ENCODE results near the gene IGFL1.
"Not testable (repeated sequence)": the region's sequence is repeated elsewhere in the genome, so short reads cannot be mapped to it uniquely, and the experiment has no call there.

IGFL1 gene

DNA sequence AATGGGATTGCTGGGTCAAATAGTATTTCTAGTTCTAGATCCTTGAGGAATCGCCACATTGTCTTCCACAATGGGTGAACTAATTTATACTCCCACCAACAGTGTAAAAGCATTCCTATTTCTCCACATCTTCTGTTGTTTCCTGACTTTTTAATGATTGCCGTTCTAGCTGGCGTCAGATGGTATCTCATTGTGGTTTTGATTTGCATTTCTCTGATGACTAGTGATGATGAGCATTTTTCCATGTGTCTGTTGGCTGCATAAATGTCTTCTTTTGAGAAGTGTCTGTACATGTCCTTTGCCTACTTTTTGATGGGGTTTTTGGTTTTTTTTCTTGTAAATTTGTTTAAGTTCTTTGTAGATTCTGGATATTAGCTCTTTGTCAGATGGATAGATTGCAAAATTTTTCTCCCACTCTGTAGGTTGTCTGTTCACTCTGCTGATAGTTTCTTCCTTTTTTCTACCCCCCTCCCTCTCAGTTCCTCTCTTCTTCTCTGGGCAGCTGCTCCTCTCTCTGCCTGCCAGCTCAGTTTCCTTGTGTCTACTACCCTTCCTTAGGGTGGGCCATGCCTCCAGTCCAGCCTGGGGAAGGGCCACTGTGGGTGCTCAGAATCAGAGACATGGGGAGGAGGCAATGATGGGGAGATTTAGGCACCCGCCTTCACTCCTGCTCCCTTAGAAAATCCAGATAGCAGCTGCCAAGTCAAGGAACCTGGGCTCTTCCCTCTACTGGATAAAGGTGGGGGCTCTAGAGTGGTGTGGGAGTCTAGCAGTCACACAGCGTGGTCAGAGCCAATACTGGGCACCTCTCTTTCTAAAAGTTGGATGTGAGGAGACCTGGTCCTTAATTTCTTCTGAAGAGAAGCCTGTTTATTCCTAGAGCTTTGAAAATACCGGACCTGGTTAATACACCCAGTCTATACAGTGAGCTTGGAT is 44.5 kb upstream of the IGFL1 start:
- not testable (repeated sequence) for H3K79me1 ChIP-seq (ENCODE audit: low read length); H3K4me3 ChIP-seq (ENCODE audit: low read depth, low read length); H3K4ac ChIP-seq (ENCODE audit: low read depth, low read length); H3K4me2 ChIP-seq (ENCODE audit: low read length); H3K14ac ChIP-seq (ENCODE audit: low read length); H3K79me2 ChIP-seq (ENCODE audit: control insufficient read depth, insufficient read depth, low read length, poor library complexity); H3K36me3 ChIP-seq (ENCODE audit: control insufficient read depth in 1 of 2, insufficient read depth in 2 of 2, low read length in 2 of 2); H3K9me3 ChIP-seq (ENCODE audit: insufficient read depth, low read depth, low read length); H2AFZ ChIP-seq (ENCODE audit: insufficient read depth, low read length, poor library complexity); H3K4me1 ChIP-seq (ENCODE audit: control insufficient read depth in 1 of 2, insufficient read depth in 2 of 2, low read length in 2 of 2); H3K27ac ChIP-seq (ENCODE audit: low read depth, low read length); DNase-seq; H3K23ac ChIP-seq (ENCODE audit: low read length); H4K12ac ChIP-seq (ENCODE audit: low read depth, low read length); H3K27me3 ChIP-seq (ENCODE audit: insufficient read depth, low read length); H3K9ac ChIP-seq (ENCODE audit: low read length)
- H2BK5ac ChIP-seq (ENCODE audit: low read depth, low read length, poor library complexity): peak overlapping the region; percentile 31
- peak overlapping the region; percentile 41 for H3K18ac ChIP-seq (ENCODE audit: low read length)
- no CpG with 5 or more reads among the region's 6 CpGs for WGBS (ENCODE audit: extremely low coverage, insufficient coverage, insufficient read length)
- H2AK5ac ChIP-seq (ENCODE audit: low read length): peak overlapping the region; percentile 80
- H4K8ac ChIP-seq (ENCODE audit: low read depth, low read length): peak overlapping the region; percentile 39
- H4K91ac ChIP-seq (ENCODE audit: low read depth, low read length): peak overlapping the region; percentile 80
- H2BK12ac ChIP-seq (ENCODE audit: low read length): peak overlapping the region; percentile 78
- peak overlapping the region; percentile 83 for H2BK120ac ChIP-seq (ENCODE audit: insufficient read depth, low read length, poor library complexity)

DNA sequence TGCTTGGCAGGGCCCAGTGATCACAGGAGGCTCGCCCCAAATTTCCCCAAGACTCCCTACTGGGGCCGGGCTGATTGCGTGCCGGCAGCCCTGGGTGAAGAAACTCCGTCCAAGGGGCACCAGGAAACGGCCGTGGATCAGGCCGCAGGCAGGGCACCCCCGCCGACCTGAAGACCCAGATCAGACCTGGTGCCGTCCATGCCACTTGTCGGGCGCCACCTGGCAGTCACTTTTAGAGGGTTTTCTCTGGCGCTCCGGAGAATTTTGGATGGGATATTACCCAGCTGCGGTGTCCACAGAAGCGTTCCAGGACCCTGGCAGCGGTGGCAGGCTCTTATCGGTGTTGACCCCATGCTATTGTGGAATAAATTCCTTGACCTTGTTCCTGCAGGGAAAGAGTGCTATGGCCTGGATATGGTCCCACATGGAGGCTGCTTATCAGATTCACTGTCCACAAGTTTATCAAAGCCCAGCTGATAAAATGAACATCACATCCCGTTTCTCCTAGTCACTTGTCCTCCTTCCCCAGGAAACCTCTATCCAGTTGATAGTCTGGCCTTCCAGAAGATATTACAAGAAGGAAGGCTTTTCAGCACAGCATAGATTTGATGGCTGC is 43.3 kb upstream of the IGFL1 start:
- H2AK5ac ChIP-seq (ENCODE audit: low read length): no peak overlapping the region
- no peak overlapping the region for H2BK5ac ChIP-seq (ENCODE audit: low read depth, low read length, poor library complexity)
- no CpG with 5 or more reads among the region's 20 CpGs for WGBS (ENCODE audit: extremely low coverage, insufficient coverage, insufficient read length)
- peak overlapping the region; percentile 77 for H2BK12ac ChIP-seq (ENCODE audit: low read length)
- no peak overlapping the region for H3K27ac ChIP-seq (ENCODE audit: low read depth, low read length)
- no peak for DNase-seq
- H4K12ac ChIP-seq (ENCODE audit: low read depth, low read length): no peak overlapping the region
- no peaks in the 10 kb centered on the region for H3K36me3 ChIP-seq (ENCODE audit: control insufficient read depth in 1 of 2, insufficient read depth in 2 of 2, low read length in 2 of 2)
- no peak overlapping the region for H3K4me2 ChIP-seq (ENCODE audit: low read length)
- H3K4me3 ChIP-seq (ENCODE audit: low read depth, low read length): no peak overlapping the region
- H3K14ac ChIP-seq (ENCODE audit: low read length): no peak overlapping the region
- no peaks in the 10 kb centered on the region for H3K27me3 ChIP-seq (ENCODE audit: insufficient read depth, low read length)
- peak overlapping the region; percentile 65 for H4K91ac ChIP-seq (ENCODE audit: low read depth, low read length)
- peak overlapping the region; percentile 47 for H2BK120ac ChIP-seq (ENCODE audit: insufficient read depth, low read length, poor library complexity)
- H3K79me1 ChIP-seq (ENCODE audit: low read length): peaks cover 8% of the 10 kb centered on the region
- H3K23ac ChIP-seq (ENCODE audit: low read length): no peak overlapping the region
- H3K79me2 ChIP-seq (ENCODE audit: control insufficient read depth, insufficient read depth, low read length, poor library complexity): no peaks in the 10 kb centered on the region
- H3K9me3 ChIP-seq (ENCODE audit: insufficient read depth, low read depth, low read length): peaks cover 3% of the 10 kb centered on the region
- peak overlapping the region; percentile 14 for H3K4ac ChIP-seq (ENCODE audit: low read depth, low read length)
- H2AFZ ChIP-seq (ENCODE audit: insufficient read depth, low read length, poor library complexity): no peak overlapping the region
- H3K18ac ChIP-seq (ENCODE audit: low read length): peak overlapping the region; percentile 30
- H4K8ac ChIP-seq (ENCODE audit: low read depth, low read length): peak overlapping the region; percentile 33
- H3K4me1 ChIP-seq (ENCODE audit: control insufficient read depth in 1 of 2, insufficient read depth in 2 of 2, low read length in 2 of 2): peaks cover 5 to 6% of the 10 kb centered on the region in 2 experiments
- H3K9ac ChIP-seq (ENCODE audit: low read length): no peak overlapping the region

DNA sequence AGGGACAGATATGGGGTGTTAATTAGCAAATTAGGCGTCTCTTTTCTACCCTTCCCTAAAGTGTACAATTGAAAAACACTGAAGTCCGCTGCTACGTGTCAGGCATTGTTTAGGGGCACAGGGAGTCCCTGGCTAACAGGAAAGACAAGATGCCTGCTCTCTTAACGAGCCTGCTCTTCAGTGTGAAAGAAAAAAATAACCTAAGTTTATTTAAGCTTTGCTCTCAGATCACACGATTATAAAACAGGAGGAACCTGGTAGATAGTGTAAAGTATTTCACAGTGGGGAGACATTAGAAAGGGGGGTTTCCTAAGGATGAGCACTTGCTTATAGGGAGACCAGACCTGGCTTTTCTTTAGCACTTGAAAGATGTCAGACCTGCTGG is 42.8 kb upstream of the IGFL1 start:
- no peak overlapping the region for H2BK5ac ChIP-seq (ENCODE audit: low read depth, low read length, poor library complexity)
- H3K4me1 ChIP-seq (ENCODE audit: control insufficient read depth in 1 of 2, insufficient read depth in 2 of 2, low read length in 2 of 2): peaks cover 5 to 6% of the 10 kb centered on the region in 2 experiments
- no CpG with 5 or more reads among the region's 5 CpGs for WGBS (ENCODE audit: extremely low coverage, insufficient coverage, insufficient read length)
- H3K4me3 ChIP-seq (ENCODE audit: low read depth, low read length): no peak overlapping the region
- no peak overlapping the region for H4K12ac ChIP-seq (ENCODE audit: low read depth, low read length)
- peak overlapping the region; percentile 47 for H2BK120ac ChIP-seq (ENCODE audit: insufficient read depth, low read length, poor library complexity)
- no peak overlapping the region for H3K14ac ChIP-seq (ENCODE audit: low read length)
- H3K79me2 ChIP-seq (ENCODE audit: control insufficient read depth, insufficient read depth, low read length, poor library complexity): no peaks in the 10 kb centered on the region
- H3K27ac ChIP-seq (ENCODE audit: low read depth, low read length): no peak overlapping the region
- no peak overlapping the region for H3K4me2 ChIP-seq (ENCODE audit: low read length)
- H3K4ac ChIP-seq (ENCODE audit: low read depth, low read length): no peak overlapping the region
- H2AK5ac ChIP-seq (ENCODE audit: low read length): no peak overlapping the region
- H4K8ac ChIP-seq (ENCODE audit: low read depth, low read length): no peak overlapping the region
- H3K79me1 ChIP-seq (ENCODE audit: low read length): peaks cover 8% of the 10 kb centered on the region
- H2BK12ac ChIP-seq (ENCODE audit: low read length): no peak overlapping the region
- H4K91ac ChIP-seq (ENCODE audit: low read depth, low read length): no peak overlapping the region
- peak; percentile 47 to 74 for DNase-seq
- no peaks in the 10 kb centered on the region for H3K36me3 ChIP-seq (ENCODE audit: control insufficient read depth in 1 of 2, insufficient read depth in 2 of 2, low read length in 2 of 2)
- no peak overlapping the region for H3K18ac ChIP-seq (ENCODE audit: low read length)
- no peak overlapping the region for H2AFZ ChIP-seq (ENCODE audit: insufficient read depth, low read length, poor library complexity)
- H3K9ac ChIP-seq (ENCODE audit: low read length): no peak overlapping the region
- no peaks in the 10 kb centered on the region for H3K27me3 ChIP-seq (ENCODE audit: insufficient read depth, low read length)
- peaks cover 3% of the 10 kb centered on the region for H3K9me3 ChIP-seq (ENCODE audit: insufficient read depth, low read depth, low read length)
- H3K23ac ChIP-seq (ENCODE audit: low read length): no peak overlapping the region

DNA sequence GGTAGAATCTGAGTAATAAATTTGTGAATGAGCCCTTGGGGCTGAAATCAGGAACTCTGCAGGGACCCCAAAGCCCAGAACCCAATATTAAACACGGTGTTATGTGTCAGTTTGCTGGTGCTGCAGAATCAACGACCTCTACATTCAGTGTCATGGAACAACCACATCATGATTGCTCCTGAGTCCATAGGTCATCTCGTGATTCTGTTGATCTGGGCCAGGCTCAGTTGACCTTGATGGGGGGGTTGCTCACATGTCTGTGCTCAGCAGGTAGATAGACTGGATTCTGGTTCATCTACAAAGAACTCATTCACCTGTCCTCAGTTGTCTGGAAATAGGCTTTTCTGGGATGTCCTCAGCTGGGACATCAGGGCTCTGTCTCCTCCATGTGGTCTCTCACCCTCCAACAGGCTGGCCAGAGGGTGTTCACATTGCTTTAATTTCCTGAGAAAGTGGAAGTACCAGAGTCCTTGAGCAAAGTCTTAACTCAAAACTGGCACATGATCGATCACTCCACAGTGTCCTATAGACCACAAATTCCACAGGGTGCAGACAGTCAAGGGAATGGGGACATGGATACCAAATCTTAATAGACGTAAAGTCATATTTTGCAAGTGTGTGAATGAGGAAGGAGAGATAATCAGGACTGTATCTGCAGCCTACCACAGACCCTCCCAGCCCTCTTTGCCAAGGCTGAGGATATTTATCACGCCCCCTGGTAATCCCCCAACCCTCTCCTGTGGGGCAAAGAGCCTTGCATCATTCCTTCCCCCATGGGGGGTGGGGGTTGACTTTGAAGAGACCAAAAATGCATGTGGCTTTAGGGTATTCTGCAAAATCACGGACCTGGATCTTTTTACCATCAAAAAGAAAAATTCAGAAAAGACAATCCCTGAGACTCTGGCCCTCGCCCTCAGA is 39.3 kb upstream of the IGFL1 start:
- Histone ChIP-seq H3K79me2 (ENCODE audit: control insufficient read depth, insufficient read depth, low read length, poor library complexity) (no peaks in the 10 kb centered on the region), H2BK12ac (ENCODE audit: low read length) (no peak overlapping the region), H3K18ac (ENCODE audit: low read length) (no peak overlapping the region), H2AFZ (ENCODE audit: insufficient read depth, low read length, poor library complexity) (no peak overlapping the region), H3K14ac (ENCODE audit: low read length) (no peak overlapping the region), H4K8ac (ENCODE audit: low read depth, low read length) (no peak overlapping the region), H4K91ac (ENCODE audit: low read depth, low read length) (peak overlapping the region; percentile 42), H2BK120ac (ENCODE audit: insufficient read depth, low read length, poor library complexity) (no peak overlapping the region), H3K27me3 (ENCODE audit: insufficient read depth, low read length) (no peaks in the 10 kb centered on the region), H2AK5ac (ENCODE audit: low read length) (no peak overlapping the region), H3K36me3 (ENCODE audit: control insufficient read depth in 1 of 2, insufficient read depth in 2 of 2, low read length in 2 of 2) (no peaks in the 10 kb centered on the region), H3K9me3 (ENCODE audit: insufficient read depth, low read depth, low read length) (no peaks in the 10 kb centered on the region), H3K4ac (ENCODE audit: low read depth, low read length) (no peak overlapping the region), H4K12ac (ENCODE audit: low read depth, low read length) (no peak overlapping the region), H3K9ac (ENCODE audit: low read length) (no peak overlapping the region), H3K4me1 (ENCODE audit: control insufficient read depth in 1 of 2, insufficient read depth in 2 of 2, low read length in 2 of 2) (peaks cover 10% of the 10 kb centered on the region in 2 experiments), H2BK5ac (ENCODE audit: low read depth, low read length, poor library complexity) (no peak overlapping the region), H3K4me3 (ENCODE audit: low read depth, low read length) (no peak overlapping the region), H3K27ac (ENCODE audit: low read depth, low read length) (no peak overlapping the region), H3K23ac (ENCODE audit: low read length) (no peak overlapping the region), H3K4me2 (ENCODE audit: low read length) (no peak overlapping the region), H3K79me1 (ENCODE audit: low read length) (peaks cover 9% of the 10 kb centered on the region)
- no peak for DNase-seq
- no CpG with 5 or more reads among the region's 8 CpGs for WGBS (ENCODE audit: extremely low coverage, insufficient coverage, insufficient read length)

Measured in trophoblast cell (in vitro differentiated cells and primary cell).